Stimulated activated CD4-positive, alpha-beta T cell treated with anti-CD3 and anti-CD28 coated beads, Interleukin-4, amount 100 ng/mL, for 48 hours (primary cell): ENCODE results near the gene UCHL1.

ENCODE experiments used
- DNase-seq, 2 donors: peaks; one replicate each; pipeline ENCODE4 v3.0.0-alpha.2; 2020; ENCODE audit warnings: low read depth in 2 of 2

Gene UCHL1

DNA sequence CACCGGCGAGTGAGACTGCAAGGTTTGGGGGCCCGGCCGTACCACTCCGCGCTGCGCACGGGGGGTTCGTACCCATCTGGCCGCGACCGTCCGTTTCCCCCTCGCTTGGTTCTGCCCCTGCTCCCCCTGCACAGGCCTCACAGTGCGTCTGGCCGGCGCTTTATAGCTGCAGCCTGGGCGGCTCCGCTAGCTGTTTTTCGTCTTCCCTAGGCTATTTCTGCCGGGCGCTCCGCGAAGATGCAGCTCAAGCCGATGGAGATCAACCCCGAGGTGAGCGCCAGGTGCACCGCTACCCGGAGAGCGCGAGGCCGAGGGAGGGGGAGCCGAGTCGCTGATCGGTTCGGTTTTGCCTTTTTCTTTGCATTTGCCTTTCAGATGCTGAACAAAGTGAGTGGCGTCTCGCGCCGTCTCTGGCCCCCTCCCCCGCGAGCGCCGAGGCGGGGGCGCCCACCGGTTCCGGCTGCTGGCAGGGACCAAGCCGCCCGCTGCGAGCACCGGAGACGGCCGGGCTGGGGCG is at the start of gene UCHL1:
TSS of gene UCHL1 (plus strand) at position 189 of the 517 bp plus-strand sequence. CDS start at position 238, 49 bp downstream.
- no peak for DNase-seq

- DNase-seq, result no peak
Measured at GRCh38 chr4:41207291-41207831, 49.4 kb upstream of the UCHL1 start.

- DNase-seq, result no peak
Measured at GRCh38 chr4:41209187-41209586, 47.5 kb upstream of the UCHL1 start.

GRCh38 chr4:41209901-41210300 is 46.8 kb upstream of the UCHL1 start:
- DNase-seq, result no peak

GRCh38 chr4:41211951-41212615 is 44.6 kb upstream of the UCHL1 start:
- no peak for DNase-seq

DNA sequence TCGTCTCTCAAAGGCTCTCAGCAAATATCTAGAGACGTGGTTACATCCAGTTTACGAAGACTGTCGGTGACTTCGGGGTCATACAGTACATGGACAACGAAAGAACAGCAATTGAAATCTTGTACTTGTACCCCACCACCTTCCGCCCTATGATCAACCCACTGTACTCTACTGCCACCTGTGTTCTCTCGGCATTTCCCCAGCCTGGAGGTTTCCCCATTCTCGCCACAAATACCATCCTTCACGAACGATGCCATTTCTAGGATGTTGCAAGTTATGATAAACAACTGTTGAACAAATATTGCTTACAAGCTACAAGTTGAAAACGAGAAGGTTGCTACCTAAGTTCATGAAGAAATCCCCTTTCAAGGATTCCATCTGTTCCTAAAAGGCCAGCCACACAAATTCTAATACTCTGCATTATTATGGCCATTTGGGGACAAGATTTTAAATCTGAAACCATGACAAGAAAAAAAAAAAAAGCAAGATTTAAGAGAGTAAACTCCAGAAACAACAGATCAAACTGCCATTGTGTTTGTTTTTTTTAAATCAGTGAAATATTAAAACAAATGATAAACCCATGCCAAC is 44.0 kb upstream of the UCHL1 start:
- no peak for DNase-seq

- DNase-seq, result no peak
Measured at GRCh38 chr4:41213625-41214135, 43.0 kb upstream of the UCHL1 start.

DNA sequence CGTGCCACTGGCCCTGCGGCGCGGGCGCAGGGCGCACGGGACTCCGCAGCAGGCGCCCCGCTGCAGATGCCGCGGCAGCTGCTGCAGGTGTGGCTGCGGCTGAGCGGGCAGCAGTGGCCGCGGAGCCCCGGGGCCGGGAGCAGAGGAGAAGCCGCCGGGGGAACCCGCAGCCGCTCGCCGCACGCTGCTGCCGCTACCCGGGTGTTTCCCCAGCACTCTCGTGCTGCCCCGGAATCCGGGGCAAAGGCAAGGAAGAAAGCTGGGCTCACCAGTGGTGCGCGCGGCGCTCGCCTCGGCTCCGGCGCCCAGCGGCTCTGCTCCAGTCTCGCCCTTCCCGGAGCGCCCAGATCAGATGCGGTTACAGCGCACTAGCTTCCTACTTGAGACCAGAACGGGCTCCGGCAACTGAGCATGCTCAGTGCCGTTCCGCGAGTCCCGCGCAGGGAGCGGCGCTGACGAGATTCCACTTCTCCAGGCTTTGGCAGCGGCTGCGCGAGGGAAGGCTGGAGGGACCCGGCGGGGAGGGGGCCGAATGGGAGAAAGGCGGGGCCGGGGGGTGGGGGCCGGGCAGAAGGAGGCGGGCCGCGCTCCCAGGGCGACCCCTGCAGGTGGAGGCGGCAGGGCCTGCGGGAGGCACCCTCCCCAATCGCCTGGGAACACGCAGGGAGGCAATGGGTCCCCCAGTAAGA is 42.4 kb upstream of the UCHL1 start, which contains the start of gene APBB2:
TSS of gene APBB2 (minus strand) at position 407 of the 689 bp plus-strand sequence. CDS start 181,288 bp downstream, outside the sequence.
- peak; percentile 38 to 49 for DNase-seq

DNA sequence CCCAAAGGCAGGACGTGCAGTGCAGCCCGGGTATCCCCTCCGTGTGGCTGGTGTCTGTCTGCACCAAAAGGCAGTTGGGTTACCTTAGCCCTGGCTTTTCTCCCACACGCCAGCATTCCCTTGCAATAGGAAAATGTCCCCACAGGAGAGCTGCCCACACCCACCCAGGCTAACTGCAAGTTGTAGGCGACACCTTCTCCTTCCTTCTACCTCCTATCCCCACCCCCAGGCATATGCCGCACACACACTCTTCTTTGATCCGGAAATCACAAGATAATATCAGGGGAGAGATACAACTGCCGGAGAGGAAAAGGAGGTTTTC is 41.9 kb upstream of the UCHL1 start:
- no peak for DNase-seq

DNA sequence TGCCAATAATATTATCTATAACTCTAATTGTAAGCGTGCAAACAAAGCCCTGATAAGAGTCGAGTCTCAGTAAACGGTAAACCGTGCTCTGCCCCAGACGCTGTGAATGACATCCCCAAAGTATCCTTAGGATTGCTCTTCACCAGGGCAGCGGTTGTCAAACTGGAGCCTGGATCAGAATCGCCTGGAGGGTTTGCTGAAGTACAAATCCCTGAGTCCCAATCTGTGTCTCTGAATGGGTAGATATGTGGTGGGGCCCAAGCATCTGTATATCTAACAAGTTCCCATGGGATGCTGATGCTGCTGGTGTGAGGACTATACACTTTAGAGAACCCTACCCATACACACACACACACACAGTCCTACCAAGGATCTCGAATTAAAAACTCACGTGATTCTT is 41.6 kb upstream of the UCHL1 start:
- no peak for DNase-seq

DNA sequence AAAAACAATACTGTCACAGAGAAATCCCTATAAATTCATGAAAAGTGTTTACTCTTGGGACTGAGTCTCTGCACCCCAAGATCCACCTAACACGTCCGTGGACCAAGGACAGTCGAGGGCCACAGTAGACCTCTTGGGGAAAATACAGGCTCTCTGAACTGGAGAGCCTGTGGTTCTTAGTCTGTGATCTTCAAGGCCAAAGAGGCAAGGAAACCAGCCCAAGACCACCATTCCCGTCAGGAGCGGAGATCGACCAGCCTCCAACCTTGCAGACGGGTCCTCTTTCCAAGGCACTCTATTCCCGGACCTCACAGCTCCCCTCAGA is 40.8 kb upstream of the UCHL1 start:
- DNase-seq, result no peak

GRCh38 chr4:41216294-41217019 is 40.3 kb upstream of the UCHL1 start:
- DNase-seq, result peak; percentile 46 to 60

DNA sequence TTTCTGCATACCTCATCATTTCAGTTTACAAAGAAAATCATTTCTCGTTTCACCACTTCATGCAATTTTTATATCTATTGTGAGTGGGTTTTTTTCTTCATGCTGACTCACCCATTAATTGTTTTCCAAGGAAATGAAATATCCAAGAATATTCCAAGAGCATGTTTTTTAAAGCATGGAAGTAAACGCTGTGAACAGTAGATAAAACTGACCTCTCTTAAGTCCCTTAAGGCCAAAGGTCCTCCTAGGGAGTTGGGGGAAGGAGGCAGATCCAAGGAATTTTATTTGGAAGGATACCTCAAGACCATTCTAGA is 39.8 kb upstream of the UCHL1 start:
- DNase-seq, result no peak

GRCh38 chr4:41217374-41217773 is 39.4 kb upstream of the UCHL1 start:
- no peak for DNase-seq

- no peak for DNase-seq
Measured at GRCh38 chr4:41218703-41219102, 38.0 kb upstream of the UCHL1 start.

- DNase-seq, result no peak
Measured at GRCh38 chr4:41219421-41219950, 37.2 kb upstream of the UCHL1 start.

GRCh38 chr4:41221850-41222645 is 34.7 kb upstream of the UCHL1 start:
- DNase-seq, result no peak

DNA sequence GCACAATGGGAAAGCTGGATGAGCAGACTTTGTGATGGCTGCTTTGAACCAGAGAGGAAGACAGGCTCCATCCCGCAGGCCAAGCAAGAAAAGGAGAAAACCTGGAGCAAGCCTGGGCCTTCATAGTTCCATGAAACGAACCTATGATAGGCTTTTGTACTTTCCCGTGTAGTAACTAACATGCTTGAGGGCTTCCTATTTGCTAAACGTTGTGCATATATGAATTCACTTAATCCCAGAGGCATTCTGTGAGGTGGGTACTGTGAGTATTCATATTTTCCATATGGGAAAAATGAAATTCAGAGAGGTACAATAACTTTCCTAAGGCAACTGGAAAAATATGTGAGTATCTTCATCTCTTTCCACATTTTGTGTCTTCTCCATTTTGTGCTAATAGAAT is 28.8 kb upstream of the UCHL1 start:
- no peak for DNase-seq

DNA sequence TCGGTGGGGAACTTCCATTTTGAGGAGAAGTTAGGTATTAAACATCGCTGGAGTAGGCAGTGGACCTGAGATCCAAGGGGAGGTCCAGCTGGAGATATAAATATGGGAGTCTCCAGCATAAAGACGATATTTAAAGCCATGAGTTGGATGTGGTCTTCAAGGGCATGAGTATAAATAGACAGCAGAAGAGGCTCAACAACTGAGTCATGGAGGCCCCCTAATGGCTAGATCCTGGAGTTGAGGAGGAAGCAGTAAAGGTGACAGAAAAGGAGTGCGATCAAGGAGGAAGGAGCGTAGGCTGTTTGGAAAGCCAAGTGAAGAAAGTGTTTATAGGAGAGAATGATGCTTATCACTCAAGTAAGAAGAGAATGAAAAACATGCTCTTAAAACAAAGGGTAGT is 24.3 kb upstream of the UCHL1 start:
- DNase-seq, result no peak

DNA sequence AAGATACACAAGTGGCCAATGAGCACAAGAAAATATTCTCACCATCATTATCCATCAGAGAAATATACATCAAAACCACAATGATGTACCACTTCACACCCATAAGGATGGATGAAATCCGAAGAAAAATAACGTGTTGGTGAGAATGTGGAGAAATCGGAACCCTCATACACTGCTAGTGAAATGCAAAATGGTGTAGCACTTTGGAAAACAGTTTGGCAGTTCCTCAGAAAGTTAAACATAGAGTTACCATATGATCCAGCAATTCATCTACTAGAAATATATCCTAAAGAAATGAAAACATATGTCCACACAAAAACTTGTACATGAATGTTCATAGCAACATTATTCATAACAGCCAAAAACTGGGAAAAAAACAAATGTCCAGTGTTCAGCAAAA is 23.9 kb upstream of the UCHL1 start:
- no peak for DNase-seq

GRCh38 chr4:41236032-41236431 is 20.7 kb upstream of the UCHL1 start:
- no peak for DNase-seq
